CD4-positive, alpha-beta T cell treated with Interleukin-15 for 4 hours (primary cell): ENCODE results near the gene RAE1.

ENCODE experiments used
- DNase-seq: peaks from one replicate; pipeline ENCODE4 v3.0.0-alpha.2; 2020; ENCODE audit warnings: low spot score

Gene RAE1

GRCh38 chr20:57400231-57400701 lies 49.2 kb downstream of the RAE1 start:
- no peak for DNase-seq

- DNase-seq = no peak
Observed at GRCh38 chr20:57400821-57401564, 49.9 kb downstream of the RAE1 start.

- no peak for DNase-seq
Observed at GRCh38 chr20:57401565-57401918, 50.5 kb downstream of the RAE1 start.

- DNase-seq = no peak
Observed at GRCh38 chr20:57402206-57403125, 51.4 kb downstream of the RAE1 start.

GRCh38 chr20:57403216-57403615 lies 52.2 kb downstream of the RAE1 start:
- DNase-seq = no peak

GRCh38 chr20:57404006-57404405 lies 53.0 kb downstream of the RAE1 start:
- no peak for DNase-seq

- DNase-seq = no peak
Observed at GRCh38 chr20:57404419-57405072, 53.5 kb downstream of the RAE1 start.

- no peak for DNase-seq
Observed at GRCh38 chr20:57405236-57406016, 54.4 kb downstream of the RAE1 start.

GRCh38 chr20:57407541-57407956 lies 56.5 kb downstream of the RAE1 start:
- no peak for DNase-seq

- DNase-seq = no peak
Observed at GRCh38 chr20:57408131-57408530, 57.1 kb downstream of the RAE1 start.

- no peak for DNase-seq
Observed at GRCh38 chr20:57408536-57409233, 57.6 kb downstream of the RAE1 start.

GRCh38 chr20:57409316-57409671 lies 58.2 kb downstream of the RAE1 start:
- DNase-seq = no peak

- DNase-seq = no peak
Observed at GRCh38 chr20:57409672-57410397, 58.8 kb downstream of the RAE1 start.

- no peak for DNase-seq
Observed at GRCh38 chr20:57410398-57410920, 59.4 kb downstream of the RAE1 start.

GRCh38 chr20:57410924-57411323 lies 59.9 kb downstream of the RAE1 start:
- DNase-seq = no peak

GRCh38 chr20:57411406-57412283 lies 60.6 kb downstream of the RAE1 start:
- DNase-seq = no peak

- DNase-seq = peak; percentile 27
Observed at GRCh38 chr20:57412347-57413029, 61.4 kb downstream of the RAE1 start.

GRCh38 chr20:57413986-57414385 lies 62.9 kb downstream of the RAE1 start:
- no peak for DNase-seq
